Liver (tissue), 9 donors: ENCODE results near the gene ABTB2. TPM values are rescaled to one million over a fixed set of nuclear protein-coding genes. Genes with fewer than 3 reads are reported as not detected.

Experiments used
- DNase-seq: peaks from one replicate; pipeline ENCODE4 v3.0.0-alpha.2; 2017; ENCODE audit warnings: low spot score
- H3K27ac ChIP-seq, 2 donors: one replicate each; pipeline ENCODE4 v1.7.0; 2013; ENCODE audit warnings: inconsistent platforms in 2 of 2, low read length in 2 of 2, control low read depth in 1 of 2, low read depth in 1 of 2, mild to moderate bottlenecking in 1 of 2
- H3K27me3 ChIP-seq, 4 donors: one replicate each; pipeline versions ENCODE4 v1.6.1 to v1.7.0; 2013; ENCODE audit warnings: low read length in 3 of 4, inconsistent platforms in 1 of 4, mild to moderate bottlenecking in 1 of 4, moderate library complexity in 1 of 4; ENCODE audit not compliant: control insufficient read depth in 4 of 4, insufficient read depth in 4 of 4
- H3K36me3 ChIP-seq, 4 donors: one replicate each; pipeline versions ENCODE4 v1.6.1 to v1.7.0; 2013; ENCODE audit warnings: low read length in 3 of 4, mild to moderate bottlenecking in 3 of 4, low read depth in 1 of 4, moderate library complexity in 1 of 4; ENCODE audit not compliant: control insufficient read depth in 4 of 4, insufficient read depth in 3 of 4
- H3K4me1 ChIP-seq, 4 donors: one replicate each; pipeline versions ENCODE4 v1.6.1 to v1.7.0; 2013; ENCODE audit warnings: low read length in 3 of 4, mild to moderate bottlenecking in 3 of 4, moderate library complexity in 1 of 4; ENCODE audit not compliant: control insufficient read depth in 4 of 4, insufficient read depth in 4 of 4
- H3K4me3 ChIP-seq, 3 donors: one replicate each; pipeline versions ENCODE4 v1.6.1 to v1.7.0; 2013; ENCODE audit warnings: low read length in 3 of 3, control low read depth in 1 of 3, low read depth in 1 of 3, mild to moderate bottlenecking in 1 of 3
- H3K9ac ChIP-seq, 2 donors: one replicate each; pipeline ENCODE4 v1.7.0; 2013; ENCODE audit warnings: low read length in 2 of 2, mild to moderate bottlenecking in 2 of 2, moderate library complexity in 2 of 2, control low read depth in 1 of 2, low read depth in 1 of 2
- H3K9me3 ChIP-seq, 4 donors: one replicate each; pipeline versions ENCODE4 v1.6.1 to v1.7.0; 2013; ENCODE audit warnings: low read length in 3 of 4; ENCODE audit not compliant: control insufficient read depth in 4 of 4
- ATF3 ChIP-seq: IDR thresholded peaks from 2 replicates; pipeline ENCODE4 v1.6.1; 2016; ENCODE audit warnings: antibody characterized with exemption
- CTCF ChIP-seq: fragments of 150-350 bp; IDR thresholded peaks from 2 replicates; pipeline ENCODE4 v1.5.1; 2017; ENCODE audit warnings: improper control_type of control experiment, low read depth, low read length; ENCODE audit not compliant: missing input control
- EGR1 ChIP-seq, 2 donors: IDR thresholded peaks; 2 replicates each; pipeline ENCODE4 v1.6.1; 2016 to 2018; ENCODE audit warnings: antibody characterized with exemption in 2 of 2, low read depth in 2 of 2
- FOXA1 ChIP-seq: IDR thresholded peaks from 2 replicates; pipeline ENCODE4 v1.6.1; 2016; ENCODE audit warnings: antibody characterized with exemption
- FOXA2 ChIP-seq: IDR thresholded peaks from 2 replicates; pipeline ENCODE4 v1.6.1; 2016; ENCODE audit warnings: antibody characterized with exemption
- GABPA ChIP-seq, 2 donors: IDR thresholded peaks in 1 of 2; conservative IDR thresholded peaks in 1 of 2; 2 replicates each; pipeline ENCODE4 v1.6.1; 2016; ENCODE audit warnings: antibody characterized with exemption in 2 of 2, mild to moderate bottlenecking in 1 of 2, moderate library complexity in 1 of 2
- HNF4A ChIP-seq, 2 donors: conservative IDR thresholded peaks; 2 replicates each; pipeline ENCODE4 v1.6.1; 2016; ENCODE audit warnings: antibody characterized with exemption in 2 of 2, mild to moderate bottlenecking in 2 of 2
- HNF4G ChIP-seq: IDR thresholded peaks from 2 replicates; pipeline ENCODE4 v1.6.1; 2016; ENCODE audit warnings: antibody characterized with exemption
- JUND ChIP-seq, 2 donors: IDR thresholded peaks; 2 replicates each; pipeline ENCODE4 v1.6.1; 2016; ENCODE audit warnings: antibody characterized with exemption in 2 of 2
- MAX ChIP-seq: IDR thresholded peaks from 2 replicates; pipeline ENCODE4 v1.6.1; 2016; ENCODE audit warnings: antibody characterized with exemption
- NR2F2 ChIP-seq: IDR thresholded peaks from 2 replicates; pipeline ENCODE4 v1.6.1; 2016; ENCODE audit warnings: antibody characterized with exemption
- RAD21 ChIP-seq, 2 donors: IDR thresholded peaks; 2 replicates each; pipeline ENCODE4 v1.6.1; 2016; ENCODE audit warnings: antibody characterized with exemption in 2 of 2, mild to moderate bottlenecking in 2 of 2
- REST ChIP-seq: IDR thresholded peaks from 2 replicates; pipeline ENCODE4 v1.6.1; 2016; ENCODE audit warnings: antibody characterized with exemption, mild to moderate bottlenecking
- RXRA ChIP-seq, 2 donors: IDR thresholded peaks; 2 replicates each; pipeline ENCODE4 v1.6.1; 2017 to 2018; ENCODE audit warnings: antibody characterized with exemption in 2 of 2, mild to moderate bottlenecking in 1 of 2
- SP1 ChIP-seq: IDR thresholded peaks from 2 replicates; pipeline ENCODE4 v1.6.1; 2018; ENCODE audit warnings: antibody characterized with exemption, mild to moderate bottlenecking
- TAF1 ChIP-seq: conservative IDR thresholded peaks from 2 replicates; pipeline ENCODE4 v1.6.1; 2016; ENCODE audit warnings: antibody characterized with exemption, mild to moderate bottlenecking
- YY1 ChIP-seq: IDR thresholded peaks from 2 replicates; pipeline ENCODE4 v1.6.1; 2016; ENCODE audit warnings: antibody characterized with exemption, mild to moderate bottlenecking
- ZBTB33 ChIP-seq: IDR thresholded peaks from 2 replicates; pipeline ENCODE4 v1.6.1; 2016; ENCODE audit warnings: antibody characterized with exemption
- WGBS: extraction: QIAGEN DNeasy Blood & Tissue Kit; methylation state at CpG from one replicate; pipeline ENCODE4 v1.1.7; 2013; 5-methylcytosine and 5-hydroxymethylcytosine counted together
- polyA plus RNA-seq, 2 donors: library from polyadenylated mRNA; stranded (reverse) in 1 of 2; unstranded in 1 of 2; fragments of 200-250 nt in 1 of 2; fragments of >200 nt in 1 of 2; fragmentation: Nextera tagmentation in 1 of 2; extraction: Ambion mirVana in 1 of 2; gene quantifications; one replicate each; pipeline versions ENCODE4 v1.2.1 to v1.2.3, GENCODE V29; 2013 to 2015
- total RNA-seq, 2 donors: library from RNA; depleted of rRNA; stranded (reverse); fragments of >200 nt; gene quantifications; one replicate each; pipeline ENCODE4 v1.2.3, GENCODE V29; 2014
- donor health status: healthy.
- donor health status: healthy.
- donor health status: healthy.
- donor health status: healthy.
- donor health status: healthy.

Gene ABTB2
- total and polyA plus RNA-seq, 4 donors, result 2.4 to 8.9 (median 6.1) TPM

- 93% methylated on average over 4 of the region's 4 CpGs for WGBS
- no peak overlapping the region for H3K4me3 ChIP-seq
- H3K9ac ChIP-seq, result no peak overlapping the region
- H3K27me3 ChIP-seq, result no peaks in the 10 kb centered on the region
- H3K9me3 ChIP-seq, result no peaks in the 10 kb centered on the region
- TF ChIP-seq TAF1 (no peak), RXRA (IDR thresholded peaks at IDR 0.05) (no peak), HNF4G (no peak), ZBTB33 (no peak), YY1 (no peak), FOXA2 (no peak), CTCF (no peak), JUND (IDR thresholded peaks at IDR 0.05) (no peak), HNF4A (conservative IDR thresholded peaks at IDR 0.05) (no peak), ATF3 (no peak), GABPA (IDR thresholded peaks at IDR 0.05 in 1 of 2, conservative IDR thresholded peaks at IDR 0.05 in 1 of 2) (no peak), MAX (no peak), SP1 (no peak), EGR1 (IDR thresholded peaks at IDR 0.05; ENCODE audit: low read depth in 2 of 2) (no peak), NR2F2 (no peak), RAD21 (IDR thresholded peaks at IDR 0.05) (no peak), REST (no peak), FOXA1 (no peak)
- DNase-seq, result no peak
- peaks cover 3 to 60% (median 33%) of the 10 kb centered on the region in 4 donors for H3K4me1 ChIP-seq
- H3K36me3 ChIP-seq, result no peaks in the 10 kb centered on the region
- H3K27ac ChIP-seq, result no peak overlapping the region
These were observed 3.9 kb downstream of the ABTB2 start for GRCh38 chr11:34353881-34354280.
